Tibial nerve (tissue), 4 donors: Measurements from ENCODE around the gene ANKH.

Experiments used
- CTCF ChIP-seq, 5 experiments: fragments of 200-600 bp in 3 of 5; fragments of 450-650 bp in 2 of 5; sonication (generic) in 3 of 5; IDR thresholded peaks; one replicate each; pipeline ENCODE4 v1.5.1; 2016 to 2019; ENCODE audit warnings: antibody characterized with exemption in 5 of 5, mild to moderate bottlenecking in 3 of 5, moderate library complexity in 2 of 5
- EP300 ChIP-seq, 2 donors: sonication (generic); formaldehyde crosslinking; IDR thresholded peaks; one replicate each; pipeline ENCODE4 v1.6.1; 2017; ENCODE audit warnings: antibody characterized with exemption in 2 of 2, mild to moderate bottlenecking in 1 of 2

GRCh38 chr5:14768508-14769365, 102.8 kb downstream of the ANKH start:
- TF ChIP-seq CTCF (IDR thresholded peaks at IDR 0.05) (no peak), EP300 (IDR thresholded peaks at IDR 0.05) (no peak)
